HepG2 (cell line): ENCODE measurements around the gene COX6A2.

Source experiments
- HDAC2 ChIP-seq: sonication (generic); formaldehyde crosslinking; IDR thresholded peaks from 2 replicates; pipeline ENCODE4 v1.4.0; 2020; ENCODE audit warnings: missing genetic modification reagents
- KAT7 ChIP-seq: IDR thresholded peaks from 2 replicates; pipeline ENCODE4 v1.6.1; 2018; ENCODE audit warnings: borderline replicate concordance, missing compliant biosample characterization
- SMARCC2 ChIP-seq: fragments of 450-650 bp; IDR thresholded peaks from 2 replicates; pipeline ENCODE4 v1.6.1; 2017; ENCODE audit warnings: antibody characterized with exemption, mild to moderate bottlenecking
- ZBTB20 ChIP-seq: sonication (generic); formaldehyde crosslinking; IDR thresholded peaks from 2 replicates; pipeline ENCODE4 v1.8.1; 2023; ENCODE audit warnings: missing genetic modification reagents, low read depth, mild to moderate bottlenecking, borderline replicate concordance
- ZNF367 ChIP-seq: sonication (generic); formaldehyde crosslinking; IDR thresholded peaks from 2 replicates; pipeline ENCODE4 v1.4.0; 2020; ENCODE audit warnings: missing genetic modification reagents, borderline replicate concordance
- TF ChIP-seq, protein P1 (sequence below): sonication (generic); formaldehyde crosslinking; IDR thresholded peaks from 2 replicates; pipeline ENCODE4 v1.5.0; 2020; ENCODE audit warnings: mild to moderate bottlenecking, missing genetic modification reagents, moderate library complexity
- TF ChIP-seq, protein P2 (sequence below): sonication (generic); formaldehyde crosslinking; IDR thresholded peaks from 2 replicates; pipeline ENCODE4 v1.5.0; 2020; ENCODE audit warnings: missing genetic modification reagents
- TF ChIP-seq, protein P3 (sequence below), 2 experiments: sonication (generic) in 1 of 2; formaldehyde crosslinking in 1 of 2; IDR thresholded peaks; 2 replicates each; pipeline versions ENCODE4 v1.5.1 to v1.6.1; 2011 to 2020; ENCODE audit warnings: borderline replicate concordance in 1 of 2, low read depth in 1 of 2, low read length in 1 of 2, mild to moderate bottlenecking in 1 of 2, missing genetic modification reagents in 1 of 2, moderate library complexity in 1 of 2

DNA sequence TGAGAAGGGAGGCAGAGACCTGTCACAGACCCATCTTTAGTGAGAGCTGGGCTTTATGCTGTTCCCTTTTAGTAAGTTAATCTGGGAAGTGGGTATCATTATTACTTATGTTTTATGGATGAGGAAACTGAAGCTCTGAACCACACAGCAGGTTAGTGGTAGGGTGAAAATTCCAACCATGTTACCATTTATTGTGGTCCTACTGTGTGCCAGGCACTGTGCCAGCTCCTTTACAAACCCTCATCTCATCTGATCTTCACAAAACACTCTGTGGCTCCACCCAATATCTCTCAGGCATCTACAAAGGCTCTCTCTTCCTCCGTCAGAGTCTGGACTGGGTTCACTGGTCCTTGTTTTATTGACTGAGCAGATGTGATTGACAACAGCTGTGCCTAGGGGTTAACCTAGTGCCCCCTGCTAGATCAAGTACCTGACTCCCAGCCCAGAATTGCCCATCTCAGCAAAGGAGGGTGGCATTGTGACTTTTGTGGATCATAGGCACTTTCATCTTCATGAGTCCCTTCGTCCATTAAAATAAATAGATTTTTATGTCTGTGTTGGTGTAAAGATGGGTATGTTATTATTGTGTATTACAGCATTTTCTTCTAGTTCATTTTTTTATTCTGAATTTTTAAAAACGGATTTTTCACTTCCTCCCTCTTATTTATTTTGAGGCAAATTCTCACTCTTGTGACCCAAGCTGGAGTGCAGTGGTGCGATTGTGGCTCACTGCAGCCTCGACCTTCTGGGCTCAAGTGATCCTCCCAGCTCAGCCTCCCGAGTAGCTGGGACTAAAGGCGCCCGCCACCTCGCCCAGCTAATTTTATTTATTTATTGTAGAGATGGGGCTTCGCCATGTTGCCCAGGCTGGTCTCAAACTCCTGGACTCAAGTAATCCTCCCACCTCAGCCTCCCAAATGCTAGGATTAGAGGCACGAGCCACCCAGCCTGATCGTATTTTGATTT is 46.9 kb upstream of the COX6A2 start:
- TF ChIP-seq, protein P1, sequence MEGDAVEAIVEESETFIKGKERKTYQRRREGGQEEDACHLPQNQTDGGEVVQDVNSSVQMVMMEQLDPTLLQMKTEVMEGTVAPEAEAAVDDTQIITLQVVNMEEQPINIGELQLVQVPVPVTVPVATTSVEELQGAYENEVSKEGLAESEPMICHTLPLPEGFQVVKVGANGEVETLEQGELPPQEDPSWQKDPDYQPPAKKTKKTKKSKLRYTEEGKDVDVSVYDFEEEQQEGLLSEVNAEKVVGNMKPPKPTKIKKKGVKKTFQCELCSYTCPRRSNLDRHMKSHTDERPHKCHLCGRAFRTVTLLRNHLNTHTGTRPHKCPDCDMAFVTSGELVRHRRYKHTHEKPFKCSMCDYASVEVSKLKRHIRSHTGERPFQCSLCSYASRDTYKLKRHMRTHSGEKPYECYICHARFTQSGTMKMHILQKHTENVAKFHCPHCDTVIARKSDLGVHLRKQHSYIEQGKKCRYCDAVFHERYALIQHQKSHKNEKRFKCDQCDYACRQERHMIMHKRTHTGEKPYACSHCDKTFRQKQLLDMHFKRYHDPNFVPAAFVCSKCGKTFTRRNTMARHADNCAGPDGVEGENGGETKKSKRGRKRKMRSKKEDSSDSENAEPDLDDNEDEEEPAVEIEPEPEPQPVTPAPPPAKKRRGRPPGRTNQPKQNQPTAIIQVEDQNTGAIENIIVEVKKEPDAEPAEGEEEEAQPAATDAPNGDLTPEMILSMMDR (CRISPR knock-in tag), result no peak
- TF ChIP-seq, protein P2, sequence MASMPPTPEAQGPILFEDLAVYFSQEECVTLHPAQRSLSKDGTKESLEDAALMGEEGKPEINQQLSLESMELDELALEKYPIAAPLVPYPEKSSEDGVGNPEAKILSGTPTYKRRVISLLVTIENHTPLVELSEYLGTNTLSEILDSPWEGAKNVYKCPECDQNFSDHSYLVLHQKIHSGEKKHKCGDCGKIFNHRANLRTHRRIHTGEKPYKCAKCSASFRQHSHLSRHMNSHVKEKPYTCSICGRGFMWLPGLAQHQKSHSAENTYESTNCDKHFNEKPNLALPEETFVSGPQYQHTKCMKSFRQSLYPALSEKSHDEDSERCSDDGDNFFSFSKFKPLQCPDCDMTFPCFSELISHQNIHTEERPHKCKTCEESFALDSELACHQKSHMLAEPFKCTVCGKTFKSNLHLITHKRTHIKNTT (CRISPR knock-in tag), result no peak
- no peak for TF ChIP-seq KAT7 (CRISPR knock-in tag)
- TF ChIP-seq, protein P3, sequence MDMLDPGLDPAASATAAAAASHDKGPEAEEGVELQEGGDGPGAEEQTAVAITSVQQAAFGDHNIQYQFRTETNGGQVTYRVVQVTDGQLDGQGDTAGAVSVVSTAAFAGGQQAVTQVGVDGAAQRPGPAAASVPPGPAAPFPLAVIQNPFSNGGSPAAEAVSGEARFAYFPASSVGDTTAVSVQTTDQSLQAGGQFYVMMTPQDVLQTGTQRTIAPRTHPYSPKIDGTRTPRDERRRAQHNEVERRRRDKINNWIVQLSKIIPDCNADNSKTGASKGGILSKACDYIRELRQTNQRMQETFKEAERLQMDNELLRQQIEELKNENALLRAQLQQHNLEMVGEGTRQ (IDR thresholded peaks at IDR 0.05; ENCODE audit: low read depth, low read length), result no peak
- TF ChIP-seq, protein P3 (CRISPR knock-in tag; IDR thresholded peaks at IDR 0.05; ENCODE audit: borderline replicate concordance), result no peak
- TF ChIP-seq HDAC2 (CRISPR knock-in tag), result no peak
- TF ChIP-seq SMARCC2, result no peak
- TF ChIP-seq ZBTB20 (CRISPR knock-in tag), result no peak
- no peak for TF ChIP-seq ZNF367 (CRISPR knock-in tag)
